Fibroblast of lung (primary cell): ENCODE results near the gene NEK9. TPM values are rescaled to one million over a fixed set of nuclear protein-coding genes. Genes with fewer than 3 reads are reported as not detected.

Experiments used
- DNase-seq, 2 donors: peaks; one replicate each; pipeline versions ENCODE4 v3.0.0 to v3.0.0-alpha.2; 2010; ENCODE audit warnings: low read depth in 2 of 2
- H2AFZ ChIP-seq: 2 replicates; pipeline ENCODE4 v1.5.1; 2012; ENCODE audit warnings: low read length, control low read depth, inconsistent platforms
- H3K27ac ChIP-seq: 2 replicates; pipeline ENCODE4 v1.5.1; 2011; ENCODE audit warnings: low read length, control low read depth; ENCODE audit not compliant: insufficient read depth
- H3K27me3 ChIP-seq: 2 replicates; pipeline ENCODE4 v1.5.1; 2011; ENCODE audit warnings: mild to moderate bottlenecking, low read length; ENCODE audit not compliant: control insufficient read depth, insufficient read depth
- H3K36me3 ChIP-seq: 2 replicates; pipeline ENCODE4 v1.5.1; 2011; ENCODE audit warnings: low read length; ENCODE audit not compliant: control insufficient read depth, insufficient read depth
- H3K4me1 ChIP-seq: 2 replicates; pipeline ENCODE4 v1.5.1; 2011; ENCODE audit warnings: low read length; ENCODE audit not compliant: control insufficient read depth, insufficient read depth; ENCODE audit errors: extremely low read depth
- H3K4me2 ChIP-seq: 2 replicates; pipeline ENCODE4 v1.5.1; 2011; ENCODE audit warnings: low read length, control low read depth; ENCODE audit not compliant: insufficient read depth; ENCODE audit errors: extremely low read depth
- H3K4me3 ChIP-seq, 4 experiments: fragments of 200-600 bp in 1 of 4; sonication (generic) in 1 of 4; replicated peaks in 1 of 4; 2 replicates each; pipeline ENCODE4 v1.5.1; 2011 to 2016; ENCODE audit warnings: low read length in 4 of 4, low read depth in 3 of 4, mild to moderate bottlenecking in 3 of 4, control low read depth in 2 of 4, inconsistent platforms in 1 of 4, mixed read lengths in 1 of 4; ENCODE audit not compliant: insufficient read depth in 1 of 4; ENCODE audit errors: control extremely low read depth in 1 of 4
- H3K79me2 ChIP-seq: 2 replicates; pipeline ENCODE4 v1.5.1; 2012; ENCODE audit warnings: mild to moderate bottlenecking, low read length, inconsistent platforms; ENCODE audit not compliant: control insufficient read depth, insufficient read depth
- H3K9ac ChIP-seq: 2 replicates; pipeline ENCODE4 v1.5.1; 2011; ENCODE audit warnings: mild to moderate bottlenecking, low read length, control low read depth; ENCODE audit not compliant: insufficient read depth
- H3K9me3 ChIP-seq: 2 replicates; pipeline ENCODE4 v1.5.1; 2012; ENCODE audit warnings: low read depth, low read length; ENCODE audit not compliant: control insufficient read depth, insufficient read depth
- H4K20me1 ChIP-seq: 2 replicates; pipeline ENCODE4 v1.5.1; 2011; ENCODE audit warnings: low read length; ENCODE audit not compliant: control insufficient read depth, insufficient read depth; ENCODE audit errors: extremely low read depth
- CTCF ChIP-seq, 2 donors: IDR thresholded peaks in 1 of 2; conservative IDR thresholded peaks in 1 of 2; 1 replicate in 1 of 2; 2 replicates in 1 of 2; pipeline ENCODE4 v1.5.1; 2011 to 2012; ENCODE audit warnings: low read length in 2 of 2, control low read depth in 1 of 2, inconsistent platforms in 1 of 2, low read depth in 1 of 2, mild to moderate bottlenecking in 1 of 2
- EZH2 ChIP-seq: IDR thresholded peaks from 2 replicates; pipeline ENCODE4 v1.5.1; 2012; ENCODE audit warnings: low read length, control low read depth, mild to moderate bottlenecking; ENCODE audit errors: missing control alignments
- polyA plus RNA-seq, 2 donors: library from polyadenylated mRNA; depleted of rRNA in 1 of 2; stranded (reverse) in 1 of 2; unstranded in 1 of 2; fragments of >200 nt; gene quantifications; 2 replicates each; pipeline ENCODE4 v1.2.1, GENCODE V29; 2011 to 2012; ENCODE audit warnings: missing spikeins in 1 of 2
- total RNA-seq: library from RNA; depleted of rRNA; stranded (reverse); fragments of >200 nt; gene quantifications from 2 replicates; pipeline ENCODE4 v1.2.1, GENCODE V29; 2014

Gene NEK9
- total and polyA plus RNA-seq, 2 donors (not counting 1 experiment from before 2014, with no cell fraction given), result 63.4 to 81.3 TPM

GRCh38 chr14:75096959-75097358 lies 29.9 kb downstream of the NEK9 start:
- Histone ChIP-seq H3K9ac (no peak overlapping the region), H3K36me3 (peaks cover 3% of the 10 kb centered on the region), H3K9me3 (no peaks in the 10 kb centered on the region), H4K20me1 (no peaks in the 10 kb centered on the region), H3K4me3 (no peak overlapping the region), H3K27me3 (no peaks in the 10 kb centered on the region), H3K4me1 (no peaks in the 10 kb centered on the region), H3K79me2 (no peaks in the 10 kb centered on the region), H2AFZ (no peak overlapping the region), H3K27ac (no peak overlapping the region), H3K4me2 (no peak overlapping the region)
- TF ChIP-seq CTCF (conservative IDR thresholded peaks at IDR 0.05 in 1 of 2, IDR thresholded peaks at IDR 0.05 in 1 of 2; ENCODE audit: low read depth in 1 of 2, low read length in 2 of 2) (no peak), EZH2 (no peak)
- no peak for DNase-seq

- TF ChIP-seq EZH2 (no peak), CTCF (conservative IDR thresholded peaks at IDR 0.05 in 1 of 2, IDR thresholded peaks at IDR 0.05 in 1 of 2; ENCODE audit: low read depth in 1 of 2, low read length in 2 of 2) (no peak)
- no peak overlapping the region for H3K4me3 ChIP-seq
- no peaks in the 10 kb centered on the region for H4K20me1 ChIP-seq
- no peaks in the 10 kb centered on the region for H3K4me1 ChIP-seq
- H3K27ac ChIP-seq, result no peak overlapping the region
- no peak overlapping the region for H2AFZ ChIP-seq
- no peaks in the 10 kb centered on the region for H3K36me3 ChIP-seq
- H3K79me2 ChIP-seq, result no peaks in the 10 kb centered on the region
- no peak for DNase-seq
- H3K9ac ChIP-seq, result no peak overlapping the region
- H3K4me2 ChIP-seq, result no peak overlapping the region
- H3K9me3 ChIP-seq, result no peaks in the 10 kb centered on the region
- H3K27me3 ChIP-seq, result no peaks in the 10 kb centered on the region
Observed at GRCh38 chr14:75095690-75096089, 31.2 kb downstream of the NEK9 start.

- Histone ChIP-seq H3K9ac (no peak overlapping the region), H3K4me2 (no peak overlapping the region), H3K9me3 (no peaks in the 10 kb centered on the region), H3K4me3 (no peak overlapping the region), H2AFZ (no peak overlapping the region), H4K20me1 (no peaks in the 10 kb centered on the region), H3K27ac (no peak overlapping the region), H3K79me2 (no peaks in the 10 kb centered on the region), H3K27me3 (no peaks in the 10 kb centered on the region), H3K4me1 (no peaks in the 10 kb centered on the region), H3K36me3 (no peaks in the 10 kb centered on the region)
- no peak for DNase-seq
- TF ChIP-seq CTCF (conservative IDR thresholded peaks at IDR 0.05 in 1 of 2, IDR thresholded peaks at IDR 0.05 in 1 of 2; ENCODE audit: low read depth in 1 of 2, low read length in 2 of 2) (no peak), EZH2 (no peak)
Observed at GRCh38 chr14:75094896-75095295, 32.0 kb downstream of the NEK9 start.
